GM12878 (cell line): ENCODE measurements around the gene B4GALT1. TPM values are rescaled to one million over a fixed set of nuclear protein-coding genes. Genes with fewer than 3 reads are reported as not detected.

ENCODE experiments used
- ASH2L ChIP-seq: fragments of 300-600, 200-600 bp; sonication (generic); IDR thresholded peaks from 2 replicates; pipeline ENCODE4 v1.6.1; 2017; ENCODE audit warnings: low read depth, mild to moderate bottlenecking, borderline replicate concordance
- ATF7 ChIP-seq: fragments of 450-650 bp; IDR thresholded peaks from 2 replicates; pipeline ENCODE4 v1.6.1; 2016; ENCODE audit warnings: low read depth, mild to moderate bottlenecking
- EED ChIP-seq: sonication (generic); IDR thresholded peaks from 2 replicates; pipeline ENCODE4 v1.6.1; 2016; ENCODE audit warnings: antibody characterized with exemption, low read depth
- IKZF1 ChIP-seq: fragments of 450-650 bp; conservative IDR thresholded peaks from 2 replicates; pipeline ENCODE4 v1.6.1; 2017; ENCODE audit warnings: antibody characterized with exemption, mild to moderate bottlenecking
- IKZF2 ChIP-seq, 2 experiments: fragments of 450-650 bp; IDR thresholded peaks; 2 replicates each; pipeline ENCODE4 v1.6.1; 2017; ENCODE audit warnings: mild to moderate bottlenecking in 2 of 2, moderate library complexity in 2 of 2
- IRF4 ChIP-seq: IDR thresholded peaks from 2 replicates; pipeline ENCODE4 v1.6.1; 2011; ENCODE audit warnings: low read depth, low read length
- MXI1 ChIP-seq: fragments of 150-350 bp; IDR thresholded peaks from 2 replicates; pipeline ENCODE4 v1.6.1; 2011; ENCODE audit warnings: low read depth, mild to moderate bottlenecking, inconsistent platforms, low read length, improper control_type of control experiment
- RBBP5 ChIP-seq: fragments of 200-600 bp; sonication (generic); conservative IDR thresholded peaks from 2 replicates; pipeline ENCODE4 v1.6.1; 2016
- SIX5 ChIP-seq: IDR thresholded peaks from 2 replicates; pipeline ENCODE4 v1.6.1; 2011; ENCODE audit warnings: mild to moderate bottlenecking, low read depth, low read length, moderate library complexity; ENCODE audit not compliant: severe bottlenecking
- SMAD1 ChIP-seq: fragments of 450-650 bp; IDR thresholded peaks from 2 replicates; pipeline ENCODE4 v1.6.1; 2018; ENCODE audit warnings: mild to moderate bottlenecking, low read depth; ENCODE audit not compliant: partially characterized antibody
- SP1 ChIP-seq: IDR thresholded peaks from one replicate; pipeline ENCODE4 v1.6.1; 2011; ENCODE audit warnings: low read depth, low read length
- SRF ChIP-seq, 2 experiments: IDR thresholded peaks; 2 replicates each; pipeline ENCODE4 v1.6.1; 2011; ENCODE audit warnings: low read depth in 2 of 2, low read length in 2 of 2, mild to moderate bottlenecking in 1 of 2, moderate library complexity in 1 of 2
- ZNF24 ChIP-seq: fragments of 450-650 bp; IDR thresholded peaks from 2 replicates; pipeline ENCODE4 v1.6.1; 2017; ENCODE audit warnings: antibody characterized with exemption, mild to moderate bottlenecking
- polyA plus RNA-seq, 11 experiments: library from polyadenylated mRNA; depleted of rRNA in 4 of 11; unstranded in 6 of 11; stranded (reverse) in 5 of 11; fragments of >200 nt; fragmentation: Nextera tagmentation in 4 of 11; fragmentation: Illumina TruSeq in 1 of 11; extraction: Ambion mirVana in 4 of 11; extraction: Trizol in 1 of 11; gene quantifications; 1 replicate in 1 of 11; 2 replicates in 10 of 11; pipeline versions ENCODE4 v1.2.1 to v1.2.3, GENCODE V29; 2011 to 2016; ENCODE audit warnings: inconsistent platforms in 2 of 11, missing spikeins in 2 of 11, low read depth in 1 of 11
- total RNA-seq, 4 experiments: library from RNA; depleted of rRNA in 3 of 4; stranded (reverse); fragments of >200 nt in 3 of 4; fragmentation: Illumina TruSeq in 1 of 4; extraction: Trizol in 1 of 4; gene quantifications; 2 replicates each; pipeline versions ENCODE4 v1.2.1 to v1.2.3, GENCODE V29; 2013 to 2021
- TF ChIP-seq, protein P1 (sequence below): IDR thresholded peaks from 2 replicates; pipeline ENCODE4 v1.6.1; 2012; ENCODE audit warnings: low read depth, low read length, improper control_type of control experiment
- TF ChIP-seq, protein P2 (sequence below): fragments of 450-650 bp; IDR thresholded peaks from 2 replicates; pipeline ENCODE4 v1.6.1; 2016; ENCODE audit warnings: mild to moderate bottlenecking, moderate library complexity, borderline replicate concordance
- TF ChIP-seq, protein P3 (sequence below): fragments of 450-650 bp; formaldehyde crosslinking; IDR thresholded peaks from 2 replicates; pipeline ENCODE4 v1.5.0; 2022; ENCODE audit warnings: mild to moderate bottlenecking, missing genetic modification characterization
- TF ChIP-seq, protein P4 (sequence below): IDR thresholded peaks from 2 replicates; pipeline ENCODE4 v1.6.1; 2011; ENCODE audit warnings: borderline replicate concordance, low read depth, mild to moderate bottlenecking, moderate library complexity, low read length; ENCODE audit not compliant: insufficient read depth, poor library complexity, severe bottlenecking
- TF ChIP-seq, protein P5 (sequence below): IDR thresholded peaks from 2 replicates; pipeline ENCODE4 v1.6.1; 2011; ENCODE audit warnings: low read depth, mild to moderate bottlenecking, low read length, moderate library complexity, borderline replicate concordance; ENCODE audit errors: extremely low read depth

The B4GALT1 gene
- total and polyA plus RNA-seq, 10 of the 15 experiments (the other 5 are each of a cell fraction or from before 2014, with no cell fraction given): 12.7 to 79.0 (median 41.0) TPM

DNA sequence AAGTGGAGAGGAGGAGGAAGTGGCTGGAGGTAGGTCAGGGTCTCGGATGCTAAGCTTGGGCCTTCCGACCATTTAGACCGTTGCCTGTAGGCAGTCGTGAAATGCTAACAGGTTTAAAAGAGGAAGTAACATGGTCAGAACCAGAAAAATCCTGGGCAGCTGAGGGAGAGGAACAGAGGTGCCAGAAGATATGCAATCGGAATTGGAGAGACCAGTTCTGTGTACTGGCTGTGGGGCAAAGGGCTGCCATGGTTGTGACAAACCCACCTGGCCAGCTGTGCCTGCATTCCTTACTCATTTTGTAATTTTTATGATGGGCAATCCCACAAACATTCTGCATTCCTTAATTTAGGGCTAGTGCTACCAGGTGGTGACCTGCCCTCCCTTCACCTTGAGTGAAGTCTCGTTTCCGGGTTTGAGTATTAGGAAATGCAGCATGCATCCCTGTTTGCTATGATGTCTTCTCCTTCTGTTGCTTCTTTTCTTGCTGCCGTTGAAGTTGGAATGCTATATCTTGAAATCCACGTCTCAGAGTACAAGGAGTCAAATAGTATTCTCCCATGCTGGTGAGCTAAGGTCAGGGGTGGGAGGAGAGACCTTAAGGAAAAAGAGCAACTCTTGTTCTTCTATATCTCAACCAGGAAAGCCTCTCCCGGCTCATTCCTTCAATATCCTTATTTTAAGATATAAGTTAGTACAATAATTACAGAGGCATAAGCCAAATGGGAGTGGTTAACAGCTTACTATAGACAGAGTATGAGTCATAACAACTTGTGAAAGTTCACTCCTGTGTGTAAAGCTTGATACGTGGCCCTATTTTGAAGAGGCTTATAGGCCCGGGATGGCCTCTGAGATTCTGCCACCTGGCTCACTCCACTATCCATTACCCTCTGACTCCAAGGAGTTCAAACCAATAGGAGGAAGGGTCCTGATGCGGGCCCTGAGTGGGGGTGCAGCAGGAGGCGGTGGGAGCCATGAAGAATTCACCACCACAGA is 37.0 kb downstream of the B4GALT1 start (continued):
- TF ChIP-seq EED (peak; percentile 41; the same call in 1 of the 2 replicates), MXI1 (no peak), ZNF24 (no peak), SP1 (no peak), SIX5 (no peak), ASH2L (no peak), SRF (IDR thresholded peaks at IDR 0.05; ENCODE audit: low read depth in 2 of 2, low read length in 2 of 2) (no peak), IKZF1 (peak; percentile 19; the same call in 1 of the 2 replicates), SMAD1 (no peak), ATF7 (no peak), IRF4 (0 out of 2 replicates have a peak, but pooled peaks have one; percentile 40), IKZF2 (IDR thresholded peaks at IDR 0.05) (peak in 1 of 2 experiments; percentile 9; a peak in 2 of 4 replicates), RBBP5 (no peak)
- TF ChIP-seq, protein P1, sequence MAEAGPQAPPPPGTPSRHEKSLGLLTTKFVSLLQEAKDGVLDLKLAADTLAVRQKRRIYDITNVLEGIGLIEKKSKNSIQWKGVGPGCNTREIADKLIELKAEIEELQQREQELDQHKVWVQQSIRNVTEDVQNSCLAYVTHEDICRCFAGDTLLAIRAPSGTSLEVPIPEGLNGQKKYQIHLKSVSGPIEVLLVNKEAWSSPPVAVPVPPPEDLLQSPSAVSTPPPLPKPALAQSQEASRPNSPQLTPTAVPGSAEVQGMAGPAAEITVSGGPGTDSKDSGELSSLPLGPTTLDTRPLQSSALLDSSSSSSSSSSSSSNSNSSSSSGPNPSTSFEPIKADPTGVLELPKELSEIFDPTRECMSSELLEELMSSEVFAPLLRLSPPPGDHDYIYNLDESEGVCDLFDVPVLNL: no peak
- TF ChIP-seq, protein P2, sequence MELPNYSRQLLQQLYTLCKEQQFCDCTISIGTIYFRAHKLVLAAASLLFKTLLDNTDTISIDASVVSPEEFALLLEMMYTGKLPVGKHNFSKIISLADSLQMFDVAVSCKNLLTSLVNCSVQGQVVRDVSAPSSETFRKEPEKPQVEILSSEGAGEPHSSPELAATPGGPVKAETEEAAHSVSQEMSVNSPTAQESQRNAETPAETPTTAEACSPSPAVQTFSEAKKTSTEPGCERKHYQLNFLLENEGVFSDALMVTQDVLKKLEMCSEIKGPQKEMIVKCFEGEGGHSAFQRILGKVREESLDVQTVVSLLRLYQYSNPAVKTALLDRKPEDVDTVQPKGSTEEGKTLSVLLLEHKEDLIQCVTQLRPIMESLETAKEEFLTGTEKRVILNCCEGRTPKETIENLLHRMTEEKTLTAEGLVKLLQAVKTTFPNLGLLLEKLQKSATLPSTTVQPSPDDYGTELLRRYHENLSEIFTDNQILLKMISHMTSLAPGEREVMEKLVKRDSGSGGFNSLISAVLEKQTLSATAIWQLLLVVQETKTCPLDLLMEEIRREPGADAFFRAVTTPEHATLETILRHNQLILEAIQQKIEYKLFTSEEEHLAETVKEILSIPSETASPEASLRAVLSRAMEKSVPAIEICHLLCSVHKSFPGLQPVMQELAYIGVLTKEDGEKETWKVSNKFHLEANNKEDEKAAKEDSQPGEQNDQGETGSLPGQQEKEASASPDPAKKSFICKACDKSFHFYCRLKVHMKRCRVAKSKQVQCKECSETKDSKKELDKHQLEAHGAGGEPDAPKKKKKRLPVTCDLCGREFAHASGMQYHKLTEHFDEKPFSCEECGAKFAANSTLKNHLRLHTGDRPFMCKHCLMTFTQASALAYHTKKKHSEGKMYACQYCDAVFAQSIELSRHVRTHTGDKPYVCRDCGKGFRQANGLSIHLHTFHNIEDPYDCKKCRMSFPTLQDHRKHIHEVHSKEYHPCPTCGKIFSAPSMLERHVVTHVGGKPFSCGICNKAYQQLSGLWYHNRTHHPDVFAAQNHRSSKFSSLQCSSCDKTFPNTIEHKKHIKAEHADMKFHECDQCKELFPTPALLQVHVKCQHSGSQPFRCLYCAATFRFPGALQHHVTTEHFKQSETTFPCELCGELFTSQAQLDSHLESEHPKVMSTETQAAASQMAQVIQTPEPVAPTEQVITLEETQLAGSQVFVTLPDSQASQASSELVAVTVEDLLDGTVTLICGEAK: no peak
- TF ChIP-seq, protein P3, sequence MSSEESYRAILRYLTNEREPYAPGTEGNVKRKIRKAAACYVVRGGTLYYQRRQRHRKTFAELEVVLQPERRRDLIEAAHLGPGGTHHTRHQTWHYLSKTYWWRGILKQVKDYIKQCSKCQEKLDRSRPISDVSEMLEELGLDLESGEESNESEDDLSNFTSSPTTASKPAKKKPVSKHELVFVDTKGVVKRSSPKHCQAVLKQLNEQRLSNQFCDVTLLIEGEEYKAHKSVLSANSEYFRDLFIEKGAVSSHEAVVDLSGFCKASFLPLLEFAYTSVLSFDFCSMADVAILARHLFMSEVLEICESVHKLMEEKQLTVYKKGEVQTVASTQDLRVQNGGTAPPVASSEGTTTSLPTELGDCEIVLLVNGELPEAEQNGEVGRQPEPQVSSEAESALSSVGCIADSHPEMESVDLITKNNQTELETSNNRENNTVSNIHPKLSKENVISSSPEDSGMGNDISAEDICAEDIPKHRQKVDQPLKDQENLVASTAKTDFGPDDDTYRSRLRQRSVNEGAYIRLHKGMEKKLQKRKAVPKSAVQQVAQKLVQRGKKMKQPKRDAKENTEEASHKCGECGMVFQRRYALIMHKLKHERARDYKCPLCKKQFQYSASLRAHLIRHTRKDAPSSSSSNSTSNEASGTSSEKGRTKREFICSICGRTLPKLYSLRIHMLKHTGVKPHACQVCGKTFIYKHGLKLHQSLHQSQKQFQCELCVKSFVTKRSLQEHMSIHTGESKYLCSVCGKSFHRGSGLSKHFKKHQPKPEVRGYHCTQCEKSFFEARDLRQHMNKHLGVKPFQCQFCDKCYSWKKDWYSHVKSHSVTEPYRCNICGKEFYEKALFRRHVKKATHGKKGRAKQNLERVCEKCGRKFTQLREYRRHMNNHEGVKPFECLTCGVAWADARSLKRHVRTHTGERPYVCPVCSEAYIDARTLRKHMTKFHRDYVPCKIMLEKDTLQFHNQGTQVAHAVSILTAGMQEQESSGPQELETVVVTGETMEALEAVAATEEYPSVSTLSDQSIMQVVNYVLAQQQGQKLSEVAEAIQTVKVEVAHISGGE (CRISPR knock-in tag): no peak
- TF ChIP-seq, protein P4, sequence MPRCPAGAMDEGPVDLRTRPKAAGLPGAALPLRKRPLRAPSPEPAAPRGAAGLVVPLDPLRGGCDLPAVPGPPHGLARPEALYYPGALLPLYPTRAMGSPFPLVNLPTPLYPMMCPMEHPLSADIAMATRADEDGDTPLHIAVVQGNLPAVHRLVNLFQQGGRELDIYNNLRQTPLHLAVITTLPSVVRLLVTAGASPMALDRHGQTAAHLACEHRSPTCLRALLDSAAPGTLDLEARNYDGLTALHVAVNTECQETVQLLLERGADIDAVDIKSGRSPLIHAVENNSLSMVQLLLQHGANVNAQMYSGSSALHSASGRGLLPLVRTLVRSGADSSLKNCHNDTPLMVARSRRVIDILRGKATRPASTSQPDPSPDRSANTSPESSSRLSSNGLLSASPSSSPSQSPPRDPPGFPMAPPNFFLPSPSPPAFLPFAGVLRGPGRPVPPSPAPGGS: no peak
- TF ChIP-seq, protein P5, sequence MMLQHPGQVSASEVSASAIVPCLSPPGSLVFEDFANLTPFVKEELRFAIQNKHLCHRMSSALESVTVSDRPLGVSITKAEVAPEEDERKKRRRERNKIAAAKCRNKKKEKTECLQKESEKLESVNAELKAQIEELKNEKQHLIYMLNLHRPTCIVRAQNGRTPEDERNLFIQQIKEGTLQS: no peak
